ENCODE measurements around the gene UPF1.

The UPF1 gene

DNA sequence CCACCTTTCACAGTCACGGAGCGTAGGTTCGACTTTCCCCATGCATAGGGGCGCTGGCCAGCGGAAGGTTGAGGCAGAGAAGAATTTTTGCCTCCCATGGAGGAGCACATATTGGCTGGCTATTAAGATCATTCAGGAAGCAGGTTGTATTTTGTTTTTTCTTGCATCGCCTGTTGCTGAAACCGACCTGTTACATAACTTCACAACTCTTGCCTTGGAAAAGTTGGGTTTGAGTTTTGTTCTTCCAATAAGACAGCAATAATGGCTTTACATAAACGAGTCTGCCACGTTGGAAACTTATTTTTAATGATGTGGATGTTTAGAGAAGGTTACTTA, 1.4 kb downstream of the UPF1 start:
- Histone ChIP-seq H3K27ac (ENCODE audit: extremely low read depth, low read depth, low read length) (peak overlapping the region; percentile 93; the same call in 1 of the 2 replicates), H3K4me3 (ENCODE audit: low read depth, low read length) (peak overlapping the region; percentile 87), H3K36me3 (ENCODE audit: control insufficient read depth in 2 of 2, insufficient read depth in 1 of 2, low read length in 2 of 2) (peaks cover 4 to 47% of the 10 kb centered on the region in 2 experiments; a peak in 2 of 3 replicates), H3K4me1 (ENCODE audit: control insufficient read depth, insufficient read depth, low read length) (no peaks in the 10 kb centered on the region), H3K9me3 (ENCODE audit: control insufficient read depth, insufficient read depth, low read depth, low read length) (no peaks in the 10 kb centered on the region)
- POLR2A ChIA-PET = interaction anchor here (0.8 to 3.5 kb wide), 6 partner anchors 9 to 311 kb away, joined by 3 to 23 read pairs (median 4); partner anchors contain the start of genes CRLF1, ELL and UBA52
- TF ChIP-seq SCRT1 (tag by site-specific recombination; IDR thresholded peaks at IDR 0.05; ENCODE audit: borderline replicate concordance) (peak; percentile 84), EGR2 (tag by site-specific recombination; IDR thresholded peaks at IDR 0.05; ENCODE audit: low read depth) (no peak), ZNF221 (tag by site-specific recombination; IDR thresholded peaks at IDR 0.05; ENCODE audit: borderline replicate concordance) (no peak), BCL11B (tag by site-specific recombination; IDR thresholded peaks at IDR 0.05; ENCODE audit: low read depth) (no peak), SCRT2 (tag by site-specific recombination; IDR thresholded peaks at IDR 0.05) (peak; percentile 96)
- TF ChIP-seq, protein P1, sequence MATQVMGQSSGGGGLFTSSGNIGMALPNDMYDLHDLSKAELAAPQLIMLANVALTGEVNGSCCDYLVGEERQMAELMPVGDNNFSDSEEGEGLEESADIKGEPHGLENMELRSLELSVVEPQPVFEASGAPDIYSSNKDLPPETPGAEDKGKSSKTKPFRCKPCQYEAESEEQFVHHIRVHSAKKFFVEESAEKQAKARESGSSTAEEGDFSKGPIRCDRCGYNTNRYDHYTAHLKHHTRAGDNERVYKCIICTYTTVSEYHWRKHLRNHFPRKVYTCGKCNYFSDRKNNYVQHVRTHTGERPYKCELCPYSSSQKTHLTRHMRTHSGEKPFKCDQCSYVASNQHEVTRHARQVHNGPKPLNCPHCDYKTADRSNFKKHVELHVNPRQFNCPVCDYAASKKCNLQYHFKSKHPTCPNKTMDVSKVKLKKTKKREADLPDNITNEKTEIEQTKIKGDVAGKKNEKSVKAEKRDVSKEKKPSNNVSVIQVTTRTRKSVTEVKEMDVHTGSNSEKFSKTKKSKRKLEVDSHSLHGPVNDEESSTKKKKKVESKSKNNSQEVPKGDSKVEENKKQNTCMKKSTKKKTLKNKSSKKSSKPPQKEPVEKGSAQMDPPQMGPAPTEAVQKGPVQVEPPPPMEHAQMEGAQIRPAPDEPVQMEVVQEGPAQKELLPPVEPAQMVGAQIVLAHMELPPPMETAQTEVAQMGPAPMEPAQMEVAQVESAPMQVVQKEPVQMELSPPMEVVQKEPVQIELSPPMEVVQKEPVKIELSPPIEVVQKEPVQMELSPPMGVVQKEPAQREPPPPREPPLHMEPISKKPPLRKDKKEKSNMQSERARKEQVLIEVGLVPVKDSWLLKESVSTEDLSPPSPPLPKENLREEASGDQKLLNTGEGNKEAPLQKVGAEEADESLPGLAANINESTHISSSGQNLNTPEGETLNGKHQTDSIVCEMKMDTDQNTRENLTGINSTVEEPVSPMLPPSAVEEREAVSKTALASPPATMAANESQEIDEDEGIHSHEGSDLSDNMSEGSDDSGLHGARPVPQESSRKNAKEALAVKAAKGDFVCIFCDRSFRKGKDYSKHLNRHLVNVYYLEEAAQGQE (tag by site-specific recombination; IDR thresholded peaks at IDR 0.05) = peak; percentile 56
- CTCF ChIA-PET = interaction anchor here (0.7 to 7.7 kb wide), 4 partner anchors 12 to 245 kb away, joined by 3 to 69 read pairs (median 4); partner anchors contain the start of gene REX1BD

DNA sequence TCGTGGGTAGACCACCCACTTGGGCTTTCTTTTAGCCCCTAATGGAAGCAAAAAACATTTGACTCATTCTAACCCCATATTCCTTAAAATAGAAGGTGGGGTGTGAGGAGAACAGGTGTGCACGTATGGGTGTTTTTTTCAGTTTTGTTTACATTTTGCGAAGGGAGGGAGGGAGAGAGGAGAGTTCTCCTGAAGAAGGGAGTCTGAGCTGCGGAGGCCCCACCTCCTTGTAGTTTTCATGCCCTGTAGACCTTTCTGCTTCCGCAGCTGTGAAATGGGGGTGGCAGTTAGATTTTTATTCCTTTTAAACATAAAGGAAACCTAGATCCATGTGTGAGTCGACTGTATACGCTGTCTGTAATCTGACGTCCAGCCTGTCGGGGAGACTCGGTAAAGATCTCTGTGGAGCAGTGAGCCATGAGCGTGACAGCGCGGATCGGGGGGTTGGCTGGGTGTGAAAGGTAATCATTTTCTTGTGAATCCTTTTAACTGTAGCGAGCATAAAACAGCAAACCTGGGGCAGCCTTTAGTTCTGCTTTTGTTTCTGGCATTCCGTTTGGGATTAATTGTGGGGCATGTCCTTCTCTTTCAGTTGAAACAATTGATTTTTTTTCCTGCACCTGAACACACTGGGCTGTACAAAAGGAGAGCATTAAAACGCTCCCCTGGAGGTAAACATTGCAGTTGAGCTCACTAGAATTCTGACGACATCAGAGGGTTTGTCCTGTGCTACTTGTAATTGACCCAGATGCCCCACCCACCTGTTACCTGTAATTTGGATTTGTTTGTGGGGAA, 2.3 kb downstream of the UPF1 start:
- Histone ChIP-seq H3K36me3 (ENCODE audit: control insufficient read depth in 2 of 2, insufficient read depth in 1 of 2, low read length in 2 of 2) (peaks cover 7 to 55% of the 10 kb centered on the region in 2 experiments; a peak in 2 of 3 replicates), H3K9me3 (ENCODE audit: control insufficient read depth, insufficient read depth, low read depth, low read length) (no peaks in the 10 kb centered on the region), H3K4me3 (ENCODE audit: low read depth, low read length) (peak overlapping the region; percentile 87), H3K4me1 (ENCODE audit: control insufficient read depth, insufficient read depth, low read length) (no peaks in the 10 kb centered on the region), H3K27ac (ENCODE audit: extremely low read depth, low read depth, low read length) (no peak overlapping the region)
- ChIA-PET POLR2A (interaction anchor here (0.6 to 1.4 kb wide), 3 partner anchors 10 to 283 kb away, joined by 3 to 4 read pairs (median 3); partner anchors contain the start of genes COPE and DDX49), CTCF (interaction anchor here (1.1 to 7.7 kb wide), 3 partner anchors 10 to 246 kb away, joined by 3 to 69 read pairs (median 4); partner anchors contain the start of gene REX1BD)
- TF ChIP-seq ZNF146 (tag by site-specific recombination; IDR thresholded peaks at IDR 0.05) (no peak), GLIS1 (tag by site-specific recombination; IDR thresholded peaks at IDR 0.05) (peak; percentile 79), ZBTB17 (tag by site-specific recombination; IDR thresholded peaks at IDR 0.05) (peak; percentile 45), SCRT1 (tag by site-specific recombination; IDR thresholded peaks at IDR 0.05; ENCODE audit: borderline replicate concordance) (peak; percentile 41; the same call in 1 of the 2 replicates), SCRT2 (tag by site-specific recombination; IDR thresholded peaks at IDR 0.05) (peak; percentile 97), KLF1 (tag by site-specific recombination; IDR thresholded peaks at IDR 0.05) (peak; percentile 64), ZNF792 (tag by site-specific recombination; IDR thresholded peaks at IDR 0.05) (0 out of 2 replicates have a peak, but pooled peaks have one; percentile 17), ZFHX2 (tag by site-specific recombination; conservative IDR thresholded peaks at IDR 0.05) (0 out of 2 replicates have a peak, but pooled peaks have one; percentile 12), ZNF707 (tag by site-specific recombination; IDR thresholded peaks at IDR 0.05) (no peak), WT1 (tag by site-specific recombination; IDR thresholded peaks at IDR 0.05) (0 out of 2 replicates have a peak, but pooled peaks have one; percentile 13)

DNA sequence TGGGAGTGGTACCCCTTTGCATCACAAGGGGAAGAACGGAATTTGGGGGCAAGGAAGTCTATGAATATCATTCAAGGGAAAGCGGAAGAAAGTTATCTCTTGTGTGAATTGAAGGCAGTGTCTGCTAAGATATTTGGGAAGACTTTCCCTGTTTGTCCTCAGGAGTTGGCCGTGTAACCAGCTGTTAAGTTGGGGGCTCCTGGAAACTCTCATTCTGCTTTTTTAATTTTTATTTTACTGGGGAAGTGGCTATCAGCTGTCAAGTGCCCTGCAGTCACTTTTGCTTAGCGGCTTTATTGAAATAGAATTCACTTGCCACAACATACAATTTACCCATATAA, 2.9 kb downstream of the UPF1 start:
- POLR2A ChIA-PET = interaction anchor here (0.6 to 1.4 kb wide), 3 partner anchors 9 to 283 kb away, joined by 3 to 4 read pairs (median 3); partner anchors contain the start of genes COPE and DDX49
- Histone ChIP-seq H3K4me3 (ENCODE audit: low read depth, low read length) (peak overlapping the region; percentile 87), H3K4me1 (ENCODE audit: control insufficient read depth, insufficient read depth, low read length) (0 out of 2 replicates have a peak, but pooled peaks cover 3% of the 10 kb centered on the region), H3K27ac (ENCODE audit: extremely low read depth, low read depth, low read length) (no peak overlapping the region), H3K9me3 (ENCODE audit: control insufficient read depth, insufficient read depth, low read depth, low read length) (no peaks in the 10 kb centered on the region), H3K36me3 (ENCODE audit: control insufficient read depth in 2 of 2, insufficient read depth in 1 of 2, low read length in 2 of 2) (peaks cover 7 to 60% of the 10 kb centered on the region in 2 experiments; a peak in 2 of 3 replicates)
- CTCF ChIA-PET = interaction anchor here (1.1 to 7.7 kb wide), 2 partner anchors 11 to 12 kb away, joined by 3 to 69 read pairs; no protein-coding TSS in a partner anchor
- TF ChIP-seq PRDM1 (tag by site-specific recombination; IDR thresholded peaks at IDR 0.05) = peak; percentile 85
- TF ChIP-seq, protein P2, sequence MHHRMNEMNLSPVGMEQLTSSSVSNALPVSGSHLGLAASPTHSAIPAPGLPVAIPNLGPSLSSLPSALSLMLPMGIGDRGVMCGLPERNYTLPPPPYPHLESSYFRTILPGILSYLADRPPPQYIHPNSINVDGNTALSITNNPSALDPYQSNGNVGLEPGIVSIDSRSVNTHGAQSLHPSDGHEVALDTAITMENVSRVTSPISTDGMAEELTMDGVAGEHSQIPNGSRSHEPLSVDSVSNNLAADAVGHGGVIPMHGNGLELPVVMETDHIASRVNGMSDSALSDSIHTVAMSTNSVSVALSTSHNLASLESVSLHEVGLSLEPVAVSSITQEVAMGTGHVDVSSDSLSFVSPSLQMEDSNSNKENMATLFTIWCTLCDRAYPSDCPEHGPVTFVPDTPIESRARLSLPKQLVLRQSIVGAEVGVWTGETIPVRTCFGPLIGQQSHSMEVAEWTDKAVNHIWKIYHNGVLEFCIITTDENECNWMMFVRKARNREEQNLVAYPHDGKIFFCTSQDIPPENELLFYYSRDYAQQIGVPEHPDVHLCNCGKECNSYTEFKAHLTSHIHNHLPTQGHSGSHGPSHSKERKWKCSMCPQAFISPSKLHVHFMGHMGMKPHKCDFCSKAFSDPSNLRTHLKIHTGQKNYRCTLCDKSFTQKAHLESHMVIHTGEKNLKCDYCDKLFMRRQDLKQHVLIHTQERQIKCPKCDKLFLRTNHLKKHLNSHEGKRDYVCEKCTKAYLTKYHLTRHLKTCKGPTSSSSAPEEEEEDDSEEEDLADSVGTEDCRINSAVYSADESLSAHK (tag by site-specific recombination; IDR thresholded peaks at IDR 0.05) = peak; percentile 95
- TF ChIP-seq, protein P3, sequence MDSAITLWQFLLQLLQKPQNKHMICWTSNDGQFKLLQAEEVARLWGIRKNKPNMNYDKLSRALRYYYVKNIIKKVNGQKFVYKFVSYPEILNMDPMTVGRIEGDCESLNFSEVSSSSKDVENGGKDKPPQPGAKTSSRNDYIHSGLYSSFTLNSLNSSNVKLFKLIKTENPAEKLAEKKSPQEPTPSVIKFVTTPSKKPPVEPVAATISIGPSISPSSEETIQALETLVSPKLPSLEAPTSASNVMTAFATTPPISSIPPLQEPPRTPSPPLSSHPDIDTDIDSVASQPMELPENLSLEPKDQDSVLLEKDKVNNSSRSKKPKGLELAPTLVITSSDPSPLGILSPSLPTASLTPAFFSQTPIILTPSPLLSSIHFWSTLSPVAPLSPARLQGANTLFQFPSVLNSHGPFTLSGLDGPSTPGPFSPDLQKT (IDR thresholded peaks at IDR 0.05; ENCODE audit: borderline replicate concordance, low read depth, low read length) = no peak

Data from HEK293 (cell line).